Measurements from ENCODE around the gene ZBTB7C. TPM values are rescaled to one million over a fixed set of nuclear protein-coding genes. Genes with fewer than 3 reads are reported as not detected.

ZBTB7C gene
- total RNA-seq, 4 donors from 2014 or later, result 26.0 to 50.6 (median 46.2) TPM

GRCh38 chr18:48229552-48229981 is 179.6 kb downstream of the ZBTB7C start:
- no peaks in the 10 kb centered on the region for H3K27me3 ChIP-seq
- H3K4me1 ChIP-seq, result peaks cover 19% of the 10 kb centered on the region
- no peak overlapping the region for H3K4me3 ChIP-seq
- no peaks in the 10 kb centered on the region for H3K9me3 ChIP-seq
- H3K36me3 ChIP-seq, result no peaks in the 10 kb centered on the region
- WGBS, result 25% methylated on average over 7 of the region's 8 CpGs
- no peak for DNase-seq (ENCODE audit: low spot score in 2 of 2)
- H3K27ac ChIP-seq, result no peak overlapping the region
- TF ChIP-seq CTCF (IDR thresholded peaks at IDR 0.05) (no peak), POLR2A (IDR thresholded peaks at IDR 0.05) (no peak), EP300 (IDR thresholded peaks at IDR 0.05) (no peak), POLR2AphosphoS5 (IDR thresholded peaks at IDR 0.05) (no peak)

- TF ChIP-seq CTCF (IDR thresholded peaks at IDR 0.05) (no peak), POLR2AphosphoS5 (IDR thresholded peaks at IDR 0.05) (no peak), POLR2A (IDR thresholded peaks at IDR 0.05) (no peak), EP300 (IDR thresholded peaks at IDR 0.05) (no peak)
- DNase-seq (ENCODE audit: low spot score in 2 of 2), result no peak
- WGBS, result 60% methylated on average over 10 of the region's 10 CpGs
- Histone ChIP-seq H3K4me1 (peaks cover 19% of the 10 kb centered on the region), H3K27ac (peak overlapping the region; percentile 73), H3K36me3 (no peaks in the 10 kb centered on the region), H3K4me3 (no peak overlapping the region), H3K9me3 (no peaks in the 10 kb centered on the region), H3K27me3 (no peaks in the 10 kb centered on the region)
Observed at GRCh38 chr18:48228841-48229240, 180.3 kb downstream of the ZBTB7C start.

- no peaks in the 10 kb centered on the region for H3K9me3 ChIP-seq
- H3K4me1 ChIP-seq, result peaks cover 19% of the 10 kb centered on the region
- no peaks in the 10 kb centered on the region for H3K27me3 ChIP-seq
- H3K36me3 ChIP-seq, result no peaks in the 10 kb centered on the region
- no peak overlapping the region for H3K4me3 ChIP-seq
- TF ChIP-seq EP300 (IDR thresholded peaks at IDR 0.05), result no peak
- TF ChIP-seq POLR2A (IDR thresholded peaks at IDR 0.05), result no peak
- WGBS, result 50% methylated on average over 1 of the region's 2 CpGs
- peak in 1 of 2 donors; percentile 80 for DNase-seq (ENCODE audit: low spot score in 2 of 2)
- peak overlapping the region; percentile 73 for H3K27ac ChIP-seq
Observed at GRCh38 chr18:48228301-48228715, 180.9 kb downstream of the ZBTB7C start.

- Histone ChIP-seq H3K4me3 (no peak overlapping the region), H3K9me3 (no peaks in the 10 kb centered on the region), H3K4me1 (peaks cover 27% of the 10 kb centered on the region), H3K36me3 (no peaks in the 10 kb centered on the region), H3K27ac (no peak overlapping the region), H3K27me3 (no peaks in the 10 kb centered on the region)
- TF ChIP-seq POLR2A (IDR thresholded peaks at IDR 0.05) (no peak), POLR2AphosphoS5 (IDR thresholded peaks at IDR 0.05) (no peak), EP300 (IDR thresholded peaks at IDR 0.05) (no peak), CTCF (IDR thresholded peaks at IDR 0.05) (no peak)
- 64% methylated on average over 6 of the region's 6 CpGs for WGBS
- DNase-seq (ENCODE audit: low spot score in 2 of 2), result no peak
Observed at GRCh38 chr18:48227206-48227605, 182.0 kb downstream of the ZBTB7C start.

GRCh38 chr18:48226401-48226800 is 182.8 kb downstream of the ZBTB7C start:
- H3K9me3 ChIP-seq, result no peaks in the 10 kb centered on the region
- no peak for DNase-seq (ENCODE audit: low spot score in 2 of 2)
- no peak overlapping the region for H3K27ac ChIP-seq
- no peaks in the 10 kb centered on the region for H3K27me3 ChIP-seq
- WGBS, result 67% methylated on average over 1 of the region's 1 CpG
- no peaks in the 10 kb centered on the region for H3K36me3 ChIP-seq
- no peak overlapping the region for H3K4me3 ChIP-seq
- TF ChIP-seq POLR2AphosphoS5 (IDR thresholded peaks at IDR 0.05), result no peak
- TF ChIP-seq EP300 (IDR thresholded peaks at IDR 0.05), result no peak
- TF ChIP-seq CTCF (IDR thresholded peaks at IDR 0.05), result no peak
- no peak for TF ChIP-seq POLR2A (IDR thresholded peaks at IDR 0.05)
- H3K4me1 ChIP-seq, result peaks cover 33% of the 10 kb centered on the region

- 31% methylated on average over 4 of the region's 4 CpGs for WGBS
- no peak for DNase-seq (ENCODE audit: low spot score in 2 of 2)
Observed at GRCh38 chr18:48222118-48222517, 187.1 kb downstream of the ZBTB7C start.

More at GRCh38 chr18:48222118-48222517, 187.1 kb downstream of the ZBTB7C start:
- no peak overlapping the region for H3K4me3 ChIP-seq
- H3K9me3 ChIP-seq, result no peaks in the 10 kb centered on the region
- peaks cover 14% of the 10 kb centered on the region for H3K4me1 ChIP-seq
- TF ChIP-seq EP300 (IDR thresholded peaks at IDR 0.05) (no peak), CTCF (IDR thresholded peaks at IDR 0.05) (no peak), POLR2AphosphoS5 (IDR thresholded peaks at IDR 0.05) (peak in 1 of 3 donors; percentile 47), POLR2A (IDR thresholded peaks at IDR 0.05) (no peak)
- no peaks in the 10 kb centered on the region for H3K36me3 ChIP-seq
- no peaks in the 10 kb centered on the region for H3K27me3 ChIP-seq
- H3K27ac ChIP-seq, result no peak overlapping the region
